Superior temporal gyrus (tissue), 1 donor: ENCODE data around the gene LRRC27.
"Not testable (repeated sequence)": the region's sequence is repeated elsewhere in the genome, so short reads cannot be mapped to it uniquely, and the experiment has no call there.

Experiments used
- DNase-seq: peaks from one replicate; pipeline ENCODE4 v3.0.0-alpha.2; 2016; ENCODE audit errors: extremely low spot score

The LRRC27 gene

DNA sequence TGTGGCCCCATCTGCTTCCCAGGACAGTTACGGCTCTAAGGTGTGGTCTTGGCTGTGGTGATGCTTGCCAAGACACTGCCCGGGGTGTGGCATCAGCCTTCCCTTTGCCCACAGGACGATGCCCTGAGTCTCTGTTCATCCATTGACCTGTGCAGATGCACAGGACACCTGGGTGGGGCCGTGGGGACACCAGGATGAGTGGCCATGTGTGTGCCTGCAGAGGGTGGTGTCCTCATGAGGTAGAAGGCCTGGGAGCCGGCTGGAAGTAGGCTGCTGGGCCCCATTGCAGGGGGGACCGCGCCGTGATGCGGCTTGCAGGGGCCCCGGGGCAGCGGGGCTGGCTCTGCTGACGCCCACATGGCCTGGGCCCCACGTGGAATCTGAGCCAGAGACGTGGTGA lies 42.6 kb downstream of the LRRC27 start:
- DNase-seq, result no peak

DNA sequence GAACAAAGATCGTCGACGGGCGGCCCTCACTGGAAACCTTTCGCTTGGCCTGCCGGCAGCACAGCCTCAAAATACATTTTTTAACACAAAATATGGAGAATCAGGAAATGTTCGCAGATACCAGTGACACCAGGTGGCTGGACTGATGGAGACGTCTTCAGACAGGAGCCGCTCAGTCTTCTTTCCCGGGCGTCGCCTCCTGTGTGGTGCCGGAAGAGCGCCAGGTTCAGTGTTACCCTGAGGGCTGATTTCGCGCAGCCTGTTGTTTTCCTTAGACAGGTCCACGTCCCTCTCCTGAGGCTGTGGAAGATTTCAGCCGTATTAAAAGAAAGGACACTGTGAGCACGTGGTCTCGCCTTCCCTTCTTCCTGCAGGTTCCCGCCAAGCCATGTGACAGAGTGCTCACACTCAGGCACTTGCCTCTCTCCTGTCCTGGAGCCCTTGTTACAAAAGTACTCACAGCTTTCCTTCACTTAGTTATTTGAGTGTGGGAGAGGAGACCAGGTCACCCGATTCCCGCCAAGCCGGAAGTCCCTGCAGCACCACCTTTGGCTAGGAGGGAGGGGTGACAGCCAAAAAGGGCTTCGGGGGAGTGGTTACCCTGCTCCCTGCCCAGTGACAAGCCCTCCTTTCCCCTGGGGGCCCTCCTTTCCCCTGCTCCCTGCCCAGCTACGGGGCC lies 43.3 kb downstream of the LRRC27 start:
- no peak for DNase-seq

DNA sequence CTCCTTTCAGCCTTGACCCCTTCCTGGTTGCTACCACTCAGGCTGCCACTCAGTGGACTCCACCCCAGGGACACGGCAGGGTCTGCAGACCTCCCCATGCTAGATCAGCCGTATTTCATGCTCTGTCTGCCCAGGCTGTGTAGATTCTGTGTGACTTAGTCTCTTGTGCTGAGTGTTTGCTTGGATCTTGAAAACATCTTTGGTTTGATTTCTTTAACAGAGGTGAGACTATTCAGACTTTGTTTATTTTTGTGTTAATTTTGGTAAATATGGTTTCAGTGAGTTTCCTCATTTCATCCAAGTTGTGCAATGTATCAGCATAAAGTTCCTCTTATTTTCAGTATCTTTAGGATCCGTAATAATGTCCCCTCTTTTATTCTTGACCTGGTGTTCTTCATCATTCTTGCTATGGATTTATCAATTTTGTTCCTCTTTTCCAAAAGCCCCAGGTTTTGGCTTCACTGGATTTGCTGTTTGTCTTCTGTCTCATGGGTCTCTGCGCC lies 43.9 kb downstream of the LRRC27 start:
- DNase-seq, result no peak

DNA sequence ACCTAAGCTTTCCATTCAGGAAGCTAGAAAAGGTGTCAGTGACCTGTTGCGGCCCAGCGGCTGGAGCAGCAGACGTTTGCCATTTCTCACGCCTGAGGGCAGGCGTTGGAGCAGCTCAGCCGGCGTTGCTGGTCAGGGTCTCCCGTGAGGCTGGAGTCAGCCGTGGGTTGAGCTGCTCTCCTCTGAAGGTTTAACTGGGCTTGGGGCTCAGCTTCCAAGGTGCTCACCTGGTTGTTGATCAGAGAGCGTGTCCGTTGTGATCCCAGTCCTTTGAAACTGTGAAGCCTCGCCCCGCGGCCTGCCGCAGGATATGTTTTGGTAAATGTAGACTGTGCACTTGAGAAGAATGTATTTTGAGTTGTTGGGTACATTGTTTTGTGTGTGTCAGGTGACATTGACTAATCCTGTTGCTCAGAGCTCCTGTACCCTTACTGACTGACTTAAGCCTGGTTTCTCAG lies 44.4 kb downstream of the LRRC27 start:
- no peak for DNase-seq

DNA sequence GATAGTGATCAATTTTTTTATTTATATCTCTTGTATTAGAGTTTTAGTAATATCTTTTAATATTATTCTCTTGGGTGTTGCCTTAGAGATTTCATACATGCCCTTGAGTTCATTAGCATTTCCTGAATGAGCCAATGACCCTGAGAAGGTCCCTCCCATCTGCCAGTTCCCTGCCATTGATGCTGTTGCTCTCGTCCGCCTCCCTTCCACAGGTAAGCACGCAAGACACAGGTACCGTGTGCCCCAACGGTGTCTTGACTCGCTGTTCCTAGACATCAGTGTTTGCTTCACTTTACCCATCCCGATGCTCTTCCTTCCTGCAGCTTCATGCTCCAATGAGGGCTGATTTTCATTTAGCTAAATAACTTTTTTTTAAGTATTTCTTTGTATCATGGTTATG lies 45.3 kb downstream of the LRRC27 start:
- DNase-seq, result no peak

DNA sequence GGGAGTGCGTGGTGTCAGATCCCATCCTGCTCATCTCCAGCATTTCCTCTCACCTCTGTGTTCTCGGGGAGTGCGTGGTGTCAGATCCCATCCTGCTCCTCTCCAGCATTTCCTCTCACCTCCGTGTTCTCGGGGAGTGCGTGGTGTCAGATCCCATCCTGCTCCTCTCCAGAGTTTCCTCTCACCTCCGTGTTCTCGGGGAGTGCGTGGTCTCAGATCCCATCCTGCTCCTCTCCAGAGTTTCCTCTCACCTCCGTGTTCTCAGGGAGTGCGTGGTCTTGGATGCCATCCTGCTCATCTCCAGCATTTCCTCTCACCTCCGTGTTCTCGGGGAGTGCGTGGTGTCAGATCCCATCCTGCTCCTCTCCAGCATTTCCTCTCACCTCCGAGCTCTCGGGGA lies 47.0 kb downstream of the LRRC27 start:
- DNase-seq, result not testable (repeated sequence)

DNA sequence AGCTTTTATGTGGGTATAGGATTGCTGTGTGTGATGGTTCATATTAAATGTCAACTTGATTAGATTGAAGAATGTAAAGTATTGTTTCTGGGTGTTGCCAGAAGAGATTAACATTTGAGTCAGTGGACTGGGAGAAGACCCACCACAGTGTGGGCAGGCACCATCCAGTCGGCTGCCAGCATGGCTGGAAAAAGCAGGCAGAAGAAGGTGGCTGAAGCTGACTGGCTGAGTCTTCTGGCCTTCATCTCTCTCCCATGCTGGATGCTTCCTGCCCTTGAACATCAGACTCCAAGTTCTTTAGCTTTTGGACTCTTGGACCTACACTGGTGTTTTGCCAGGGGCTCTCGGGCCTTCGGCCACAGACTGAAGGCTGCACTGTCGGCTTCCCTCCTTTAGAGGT lies 49.0 kb downstream of the LRRC27 start:
- not testable (repeated sequence) for DNase-seq

DNA sequence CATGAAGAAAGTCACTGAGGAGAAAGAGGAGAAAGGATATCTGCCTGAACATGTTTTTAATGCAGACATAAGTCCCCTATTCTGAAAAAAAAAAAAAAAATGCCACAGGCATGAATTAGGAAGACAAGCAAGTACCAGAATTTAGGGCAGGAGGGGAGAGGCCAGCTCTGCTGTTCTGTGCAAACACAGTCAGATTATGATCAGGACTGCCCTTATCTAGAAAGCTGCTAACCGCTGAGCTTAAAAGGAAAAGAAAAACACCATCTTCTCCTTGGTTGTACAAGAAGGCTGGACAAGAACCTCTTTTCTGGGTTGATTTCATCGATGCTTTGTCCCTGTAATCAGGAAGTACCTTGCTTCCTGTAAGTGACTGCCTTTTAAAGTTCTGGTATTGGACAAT lies 49.7 kb downstream of the LRRC27 start:
- DNase-seq, result no peak

DNA sequence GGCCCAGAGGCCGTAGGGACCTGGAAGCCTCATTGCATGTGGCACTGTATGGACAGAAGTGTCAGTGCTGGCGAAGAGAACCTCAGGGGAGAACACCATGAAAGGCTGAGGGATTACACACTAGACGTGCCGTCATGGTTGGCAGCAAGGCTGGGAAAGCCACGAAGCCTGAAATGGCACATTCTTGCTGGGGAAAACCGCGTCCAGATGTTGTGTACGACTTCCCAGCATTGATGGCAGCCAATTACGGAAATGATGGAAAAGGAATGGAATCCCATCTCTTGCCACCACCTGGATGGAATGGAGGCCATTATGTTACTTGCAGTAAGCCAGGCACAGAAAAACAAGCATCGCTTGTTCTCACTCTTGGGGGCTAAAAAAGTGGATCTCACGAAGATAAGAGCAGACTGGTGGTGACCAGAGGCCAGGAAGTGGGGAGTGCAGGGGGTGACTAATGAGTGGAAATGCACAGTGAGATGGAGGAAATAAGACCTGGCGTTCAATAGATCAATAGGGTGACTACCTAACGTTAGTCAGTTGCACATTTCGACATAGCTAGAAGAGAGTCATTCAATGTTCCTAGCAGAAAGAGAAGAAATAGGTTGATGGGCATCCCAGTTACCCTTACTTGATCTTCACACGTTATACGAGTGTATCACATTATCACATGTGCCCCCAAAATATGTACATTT lies 50.4 kb downstream of the LRRC27 start:
- no peak for DNase-seq

DNA sequence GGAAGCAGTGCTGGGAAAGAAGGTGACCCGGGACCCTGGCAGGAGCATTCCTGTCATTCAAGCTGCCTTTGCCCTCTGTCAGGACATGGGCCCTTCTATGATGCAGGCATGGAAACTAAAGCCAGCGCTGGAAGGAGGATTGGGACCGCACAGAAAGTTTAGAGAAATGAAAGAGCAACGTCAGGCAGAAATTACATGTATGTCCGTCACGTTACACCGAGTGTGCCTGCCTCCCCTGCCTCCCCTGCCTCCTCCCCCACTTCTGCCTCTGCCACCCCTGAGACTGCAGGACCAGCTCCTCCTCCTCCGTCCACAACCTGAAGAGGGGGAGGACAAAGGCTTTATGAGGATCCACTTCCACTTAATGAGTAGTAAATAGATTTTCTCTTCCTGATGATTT lies 51.1 kb downstream of the LRRC27 start:
- DNase-seq, result no peak

DNA sequence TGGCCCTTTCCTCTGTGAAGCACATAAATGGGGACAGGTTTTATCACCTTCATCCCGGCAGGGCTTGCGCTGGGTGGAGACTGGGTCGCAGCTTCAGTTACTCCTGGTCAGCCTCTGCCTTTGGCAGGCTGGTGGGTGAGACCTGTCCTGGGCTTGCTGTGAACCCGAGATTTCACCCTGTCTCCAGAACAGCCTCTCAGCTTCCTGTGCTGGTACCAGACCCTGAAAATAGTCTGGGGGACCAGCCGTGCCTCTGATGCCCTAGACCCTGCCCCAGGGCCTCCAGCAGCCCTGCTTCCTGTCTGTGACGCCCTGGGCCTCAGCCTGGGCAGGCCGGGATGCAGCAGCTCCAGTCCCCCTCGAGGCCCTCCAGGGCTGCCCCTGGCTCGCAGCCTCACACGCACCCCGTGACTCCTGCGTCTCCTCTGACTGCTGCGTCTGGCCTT lies 51.8 kb downstream of the LRRC27 start:
- DNase-seq, result no peak

DNA sequence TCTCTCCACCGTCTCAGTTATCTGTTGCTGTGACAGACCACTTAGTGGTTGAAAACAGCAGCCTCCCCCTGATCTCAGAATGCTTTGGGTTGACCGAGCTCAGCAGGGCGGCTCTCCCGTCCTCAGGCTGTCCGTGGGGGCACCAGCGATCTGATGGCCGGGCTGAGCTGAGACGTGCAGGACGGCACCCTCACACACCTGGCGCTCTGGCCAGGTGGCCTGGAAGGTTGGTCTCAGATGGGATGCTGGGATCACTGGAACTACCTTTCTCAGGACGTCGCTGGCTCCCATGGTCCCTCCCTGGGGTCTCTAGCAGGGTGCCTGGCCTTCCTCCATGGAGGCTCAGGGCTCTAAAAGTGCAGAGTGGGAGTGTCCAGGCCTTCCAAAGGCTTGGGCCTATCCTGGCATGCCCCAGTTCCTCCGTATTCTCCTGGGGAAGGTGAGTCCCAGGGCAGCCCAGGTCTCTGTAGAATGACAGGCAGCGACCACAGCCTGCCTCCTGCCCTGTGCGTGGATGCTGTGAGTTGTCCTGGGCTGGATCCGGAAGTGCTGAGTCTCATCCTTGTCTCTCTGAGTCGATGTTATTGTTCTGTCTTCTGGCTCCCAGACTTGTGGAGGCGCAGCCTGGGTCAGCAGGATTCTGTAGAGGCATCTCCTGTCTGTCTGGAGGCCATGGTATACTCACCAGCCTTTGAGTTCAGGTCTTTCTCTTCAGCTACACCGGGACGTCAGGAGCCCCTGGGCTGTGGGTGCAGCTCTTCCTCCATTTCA lies 52.8 kb downstream of the LRRC27 start:
- no peak for DNase-seq

DNA sequence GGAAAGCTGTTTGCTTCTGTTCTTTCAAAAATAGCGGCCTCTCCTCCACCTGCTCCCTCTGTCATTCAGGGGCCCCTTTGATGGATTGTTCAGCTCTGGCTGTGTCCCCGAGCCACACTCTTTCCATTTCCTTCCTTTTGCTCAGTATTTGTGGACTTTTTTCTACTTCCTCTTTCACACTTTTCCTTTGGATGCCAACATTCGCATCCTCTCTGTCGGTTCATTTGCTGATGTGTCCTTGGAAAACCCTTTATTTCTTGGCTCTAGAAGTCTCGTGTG lies 53.3 kb downstream of the LRRC27 start:
- no peak for DNase-seq

DNA sequence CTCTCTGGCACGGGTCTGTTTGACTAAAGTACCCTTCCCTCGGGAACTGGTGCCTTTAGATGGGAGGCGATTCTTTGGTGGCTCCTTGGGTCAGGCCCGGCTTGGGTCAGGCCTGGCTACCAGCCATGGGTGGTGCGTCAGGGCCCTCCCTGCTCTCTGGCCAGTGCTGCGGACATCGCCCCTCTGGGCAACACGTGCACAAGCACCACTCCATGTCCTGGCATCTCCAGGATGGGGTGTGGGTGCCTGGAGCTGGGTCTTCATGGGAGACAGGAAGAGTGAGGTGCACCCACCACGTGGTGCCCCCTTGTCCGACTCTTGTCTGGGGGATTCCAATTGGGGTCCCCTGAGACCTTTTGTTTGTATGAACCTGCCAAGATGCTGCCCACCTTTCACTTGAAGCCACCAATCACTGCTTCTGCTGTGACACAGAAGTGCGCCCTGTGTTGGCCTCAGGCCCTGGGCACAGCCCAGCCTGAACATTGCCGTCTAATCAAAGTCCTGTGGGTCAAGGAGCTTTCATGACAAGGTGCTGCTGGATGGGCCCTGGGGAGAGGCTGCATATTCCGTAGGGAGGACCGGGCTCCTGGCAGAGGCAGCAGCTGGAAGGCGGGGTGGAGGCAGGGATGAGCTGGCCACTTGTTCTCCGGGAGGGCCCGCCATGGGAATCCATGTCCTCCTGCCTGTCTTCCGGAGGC lies 53.9 kb downstream of the LRRC27 start:
- no peak for DNase-seq

DNA sequence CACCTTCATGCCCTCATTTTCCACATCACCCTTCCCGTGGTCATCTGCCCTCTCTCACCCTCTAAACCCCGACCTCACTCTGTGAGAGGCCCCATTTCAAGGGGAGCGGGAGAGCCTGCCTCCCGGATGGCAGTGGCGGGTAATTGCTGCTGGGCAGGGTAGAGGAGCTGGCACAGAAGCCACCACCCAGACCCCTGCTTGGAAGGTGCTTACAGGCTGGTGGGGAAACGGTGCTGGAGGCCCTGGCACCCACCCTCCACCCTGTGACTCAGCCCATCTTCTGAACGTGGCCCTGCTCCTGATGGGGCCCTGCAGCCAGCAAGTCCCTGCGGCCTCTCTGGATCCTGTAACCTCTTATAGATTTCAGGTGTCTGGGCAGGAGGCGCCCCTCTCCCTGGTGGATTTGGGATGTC lies 54.4 kb downstream of the LRRC27 start:
- DNase-seq, result no peak

DNA sequence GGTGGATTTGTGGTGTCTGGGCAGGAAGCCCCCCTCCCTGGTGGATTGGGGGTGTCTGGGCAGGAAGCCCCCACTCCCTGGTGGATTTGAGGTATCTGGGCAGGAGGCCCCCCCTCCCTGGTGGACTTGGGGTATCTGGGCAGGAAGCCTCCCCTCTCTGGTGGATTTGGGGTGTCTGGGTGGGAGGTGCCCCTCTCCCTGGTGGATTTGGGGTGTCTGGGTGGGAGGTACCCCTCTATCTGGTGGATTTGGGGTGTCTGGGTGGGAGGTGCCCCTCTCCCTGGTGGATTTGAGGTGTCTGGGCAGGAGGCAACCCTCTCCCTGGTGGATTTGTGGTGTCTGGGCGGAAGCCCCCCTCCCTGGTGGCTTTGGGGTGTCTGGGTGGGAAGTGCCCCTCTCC lies 54.9 kb downstream of the LRRC27 start:
- DNase-seq, result not testable (repeated sequence)

DNA sequence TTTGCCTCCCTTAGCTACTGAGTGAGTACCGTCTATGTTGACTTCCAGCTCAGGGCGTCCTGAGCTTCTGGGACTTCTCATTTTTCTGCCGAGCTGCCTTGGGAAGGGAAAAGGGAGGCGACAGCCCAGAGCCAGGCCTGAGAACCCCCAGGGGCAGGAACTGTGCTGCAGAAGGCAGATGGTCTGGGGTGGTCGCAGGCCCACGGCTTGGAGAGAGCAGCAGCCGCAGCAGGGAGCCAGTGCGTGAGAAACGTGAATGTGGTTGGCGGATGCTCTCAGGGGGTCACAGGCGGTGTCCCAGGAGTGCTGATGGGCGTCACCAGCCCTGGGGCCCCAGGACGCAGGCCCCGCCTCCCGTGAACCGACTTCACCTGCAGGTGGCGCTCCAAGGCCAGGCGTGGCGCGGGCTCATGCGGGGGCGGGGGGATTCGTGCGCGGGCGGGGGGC lies 55.8 kb downstream of the LRRC27 start:
- DNase-seq, result no peak

DNA sequence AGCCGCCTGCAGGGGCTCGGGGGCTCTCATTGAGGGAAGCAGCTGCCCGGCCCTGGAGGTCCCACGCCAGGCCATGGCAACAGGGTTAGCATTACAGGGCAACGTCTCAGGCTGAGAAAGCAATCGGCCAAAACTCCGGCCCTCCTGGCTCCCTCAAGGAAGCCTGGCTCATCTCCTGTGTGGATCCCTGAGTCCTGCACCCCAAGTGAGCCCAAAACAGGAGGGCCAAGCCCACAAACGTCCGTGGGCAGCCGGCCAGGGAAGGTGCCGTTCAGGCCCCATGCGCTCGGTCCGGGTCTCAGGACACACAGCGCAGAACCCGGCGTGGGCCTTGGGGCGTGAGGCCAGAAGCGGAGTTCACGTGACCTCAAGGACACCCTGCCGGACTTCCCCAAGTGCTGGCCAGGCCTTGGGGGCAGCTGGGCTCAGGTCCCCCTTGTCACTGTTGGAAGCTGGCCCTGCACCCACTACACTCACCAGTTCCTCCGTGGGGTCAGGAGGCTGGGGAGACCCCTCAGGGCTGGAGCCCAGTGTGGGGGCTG lies 57.0 kb downstream of the LRRC27 start:
- no peak for DNase-seq

DNA sequence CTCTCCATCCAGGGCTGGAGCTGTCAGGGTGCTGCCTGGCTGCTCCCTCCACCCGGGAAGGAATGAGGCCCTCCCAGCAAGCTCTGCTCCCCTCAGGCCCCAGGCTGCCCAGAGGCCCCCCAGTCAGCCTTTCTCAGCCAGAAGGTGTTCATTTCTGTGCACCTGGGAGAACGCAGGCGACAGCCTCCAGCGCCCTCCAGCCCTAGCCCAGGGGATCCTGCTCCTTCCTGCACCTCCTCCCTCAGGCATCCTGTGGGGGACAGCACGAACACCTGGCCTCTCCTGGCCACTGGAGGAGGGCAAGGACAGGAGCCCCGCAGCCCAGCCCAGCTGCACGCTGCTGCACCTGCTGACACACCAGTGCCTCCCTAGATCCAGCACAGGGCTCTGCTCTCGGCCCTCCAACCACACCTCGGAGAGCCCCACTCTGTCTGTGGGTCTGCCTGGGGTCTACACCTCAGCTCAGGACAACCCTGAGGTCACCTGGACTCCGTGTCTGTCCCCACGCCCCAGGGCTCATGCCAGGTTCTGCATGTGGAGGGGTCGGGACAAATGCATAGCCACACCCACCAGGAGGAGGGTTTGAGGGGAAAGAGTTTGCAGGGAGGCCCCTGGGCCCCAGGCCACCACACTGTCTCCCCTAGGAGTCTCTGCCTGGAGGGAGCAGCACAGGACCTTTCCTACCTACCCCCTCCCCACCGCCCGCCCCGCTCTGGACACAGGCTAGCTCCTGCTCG lies 57.6 kb downstream of the LRRC27 start:
- DNase-seq, result no peak

DNA sequence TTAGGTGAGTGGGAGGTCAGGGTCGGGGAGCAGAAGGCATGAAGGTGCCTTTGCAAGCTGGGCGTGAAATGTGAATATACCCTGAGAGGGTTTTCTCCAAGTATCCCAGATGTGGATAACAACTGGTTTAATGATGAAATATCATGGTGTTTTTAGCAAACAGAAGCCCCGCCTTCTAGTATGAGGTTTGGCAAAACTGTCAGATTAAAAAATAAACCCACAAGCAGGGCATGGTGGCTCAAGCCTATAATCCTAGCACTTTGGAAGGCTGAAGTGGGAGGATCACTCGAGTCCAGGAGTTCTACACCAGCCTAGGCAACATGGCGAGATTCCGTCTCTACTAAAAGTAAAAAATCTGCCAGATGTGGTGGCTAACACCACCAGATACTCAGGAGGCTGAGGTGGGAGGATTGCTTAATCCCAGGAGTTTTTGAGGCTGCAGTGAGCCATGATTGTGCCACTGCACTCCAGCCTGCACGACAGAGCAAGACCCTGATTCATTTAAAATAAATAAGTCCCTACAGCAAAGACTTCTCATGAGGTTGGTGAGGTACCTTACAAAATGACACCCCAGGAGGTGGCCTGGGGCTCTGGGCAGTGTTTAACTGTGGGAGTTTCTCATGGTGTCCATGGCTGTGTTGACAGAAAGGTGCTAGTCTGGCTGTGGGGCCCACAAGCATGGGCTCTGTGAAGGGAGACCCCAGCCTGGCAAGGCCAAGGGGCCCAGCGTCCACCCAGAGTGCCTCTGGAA lies 58.4 kb downstream of the LRRC27 start:
- no peak for DNase-seq
